HG02798 (cell line): Measurements from ENCODE around the gene PDXK.
A peak's percentile ranks its signal among the peaks of the same experiment; 100 is the strongest.

Experiments
- ATAC-seq: cut with Tn5 transposase; IDR thresholded peaks from one replicate; pipeline ENCODE4 v1.9.1; 2021; ENCODE audit warnings: mild to moderate bottlenecking; ENCODE audit not compliant: unreplicated experiment, poor library complexity

Gene PDXK

GRCh38 chr21:43775795-43776430 lies 57.0 kb downstream of the PDXK start, which contains the start of gene CSTB:
CSTB (minus strand) TSS chr21:43776308; CDS start chr21:43776269, 39 bp downstream.
- ATAC-seq, result peak; percentile 64

- ATAC-seq, result no peak
Observed at GRCh38 chr21:43777953-43778352, 59.0 kb downstream of the PDXK start.

- ATAC-seq, result no peak
Observed at GRCh38 chr21:43778469-43779335, 59.8 kb downstream of the PDXK start.

- no peak for ATAC-seq
Observed at GRCh38 chr21:43779660-43780059, 60.7 kb downstream of the PDXK start.

GRCh38 chr21:43781846-43782245 lies 62.9 kb downstream of the PDXK start:
- no peak for ATAC-seq

GRCh38 chr21:43782431-43783097 lies 63.6 kb downstream of the PDXK start:
- ATAC-seq, result no peak

- no peak for ATAC-seq
Observed at GRCh38 chr21:43783098-43783700, 64.3 kb downstream of the PDXK start.

GRCh38 chr21:43785134-43785533 lies 66.2 kb downstream of the PDXK start:
- no peak for ATAC-seq

GRCh38 chr21:43786300-43786806 lies 67.4 kb downstream of the PDXK start:
- ATAC-seq, result no peak

GRCh38 chr21:43786807-43787440 lies 68.0 kb downstream of the PDXK start:
- no peak for ATAC-seq

GRCh38 chr21:43789276-43790009 lies 70.5 kb downstream of the PDXK start, which contains the start of gene RRP1:
RRP1 (plus strand) TSS chr21:43789577; CDS start chr21:43789630, 53 bp downstream.
- ATAC-seq, result peak; percentile 96

GRCh38 chr21:43790010-43790524 lies 71.1 kb downstream of the PDXK start:
- ATAC-seq, result no peak

GRCh38 chr21:43792406-43792805 lies 73.5 kb downstream of the PDXK start:
- no peak for ATAC-seq

GRCh38 chr21:43793243-43793642 lies 74.3 kb downstream of the PDXK start:
- no peak for ATAC-seq

GRCh38 chr21:43794311-43794710 lies 75.4 kb downstream of the PDXK start:
- ATAC-seq, result no peak

GRCh38 chr21:43794857-43795256 lies 75.9 kb downstream of the PDXK start:
- ATAC-seq, result no peak

- ATAC-seq, result no peak
Observed at GRCh38 chr21:43797415-43797814, 78.5 kb downstream of the PDXK start.

GRCh38 chr21:43797925-43798715 lies 79.2 kb downstream of the PDXK start:
- ATAC-seq, result no peak
